GM12878 (cell line): ENCODE data around the gene THAP9. TPM values are rescaled to one million over a fixed set of nuclear protein-coding genes. Genes with fewer than 3 reads are reported as not detected.

ENCODE experiments used
- ATAC-seq: fragments of 200-7000 bp; cut with Tn5 transposase; 3 replicates; pipeline ENCODE4 v1.9.1; 2020; ENCODE audit warnings: mild to moderate bottlenecking, moderate library complexity
- BruUV-seq: library from RNA; stranded (reverse); fragments of 400-500 nt; replicated peaks from 2 replicates; lab custom pipeline; 2021; lab: Mats Ljungman, UMichigan
- CTCF ChIA-PET: fragments of 300-600 bp; sonication (Branson Sonifier 250); formaldehyde crosslinking; extraction: SDS; loops from one replicate; lab custom pipeline; 2021; ENCODE audit warnings: inconsistent platforms; lab: Yijun Ruan, JAX
- POLR2A ChIA-PET: fragments of 350-600 bp; formaldehyde crosslinking; extraction: SDS; loops from one replicate; lab custom pipeline; 2021; ENCODE audit warnings: inconsistent platforms; lab: Charles Lee
- RAD21 ChIA-PET: fragments of 300-600 bp; sonication (Branson Sonifier 250); formaldehyde crosslinking; loops from one replicate; lab custom pipeline; 2023; ENCODE audit warnings: antibody characterized with exemption; ENCODE audit not compliant: unreplicated experiment; lab: Charles Lee
- SMC1A ChIA-PET: fragments of 300-600 bp; sonication (Branson Sonifier 250); formaldehyde crosslinking; loops from one replicate; lab custom pipeline; 2023; ENCODE audit not compliant: unreplicated experiment, uncharacterized antibody; lab: Charles Lee
- DNase-seq: peaks from one replicate; pipeline ENCODE4 v3.0.0-alpha.2; 2011; ENCODE audit warnings: low read depth, low spot score
- FAIRE-seq: peaks from 3 replicates; lab custom pipeline; 2011; peaks lifted over from hg19 to GRCh38; lab: Jason Lieb, UNC
- H2AFZ ChIP-seq: 2 replicates; pipeline ENCODE4 v1.6.0; 2011; ENCODE audit warnings: low read depth, low read length, control low read depth; ENCODE audit not compliant: control insufficient read depth
- H3K27ac ChIP-seq: 2 replicates; pipeline ENCODE4 v1.5.1; 2011; ENCODE audit warnings: control low read depth; ENCODE audit not compliant: control insufficient read depth, insufficient read depth
- H3K27me3 ChIP-seq, 2 experiments: replicated peaks in 1 of 2; 2 replicates each; pipeline versions ENCODE4 v1.6.0 to v1.6.1; 2011; ENCODE audit warnings: low read length in 1 of 2; ENCODE audit not compliant: control insufficient read depth in 2 of 2, insufficient read depth in 2 of 2
- H3K36me3 ChIP-seq, 2 experiments: 2 replicates each; pipeline ENCODE4 v1.5.1; 2011; ENCODE audit warnings: low read length in 1 of 2; ENCODE audit not compliant: control insufficient read depth in 2 of 2, insufficient read depth in 2 of 2
- H3K4me1 ChIP-seq: 2 replicates; pipeline ENCODE4 v1.6.1; 2011; ENCODE audit warnings: mild to moderate bottlenecking, low read length, moderate library complexity, mixed read lengths; ENCODE audit not compliant: control insufficient read depth, insufficient read depth
- H3K4me2 ChIP-seq: 2 replicates; pipeline ENCODE4 v1.6.0; 2011; ENCODE audit warnings: control low read depth; ENCODE audit not compliant: control insufficient read depth, insufficient read depth
- H3K4me3 ChIP-seq: fragments of 200-600 bp; sonication (generic); 2 replicates; pipeline ENCODE4 v1.5.1; 2016
- H3K79me2 ChIP-seq: 2 replicates; pipeline ENCODE4 v1.6.0; 2011; ENCODE audit warnings: low read length; ENCODE audit not compliant: control insufficient read depth, insufficient read depth
- H3K9ac ChIP-seq: 2 replicates; pipeline ENCODE4 v1.8.0; 2011; ENCODE audit warnings: low read length, control low read depth, mixed read lengths; ENCODE audit not compliant: control insufficient read depth, insufficient read depth
- H3K9me3 ChIP-seq: replicated peaks from 3 replicates; pipeline ENCODE4 v1.5.1; 2011; ENCODE audit warnings: mild to moderate bottlenecking, low read length; ENCODE audit not compliant: control insufficient read depth, insufficient read depth
- H4K20me1 ChIP-seq: 2 replicates; pipeline ENCODE4 v1.6.0; 2011; ENCODE audit not compliant: control insufficient read depth, insufficient read depth
- CHD1 ChIP-seq: IDR thresholded peaks from 2 replicates; pipeline ENCODE4 v1.6.1; 2012; ENCODE audit warnings: low read depth, low read length, improper control_type of control experiment
- DPF2 ChIP-seq: fragments of 450-650 bp; IDR thresholded peaks from 2 replicates; pipeline ENCODE4 v1.6.1; 2017; ENCODE audit warnings: mild to moderate bottlenecking
- HDGF ChIP-seq: fragments of 450-650 bp; IDR thresholded peaks from 2 replicates; pipeline ENCODE4 v1.6.1; 2016; ENCODE audit warnings: antibody characterized with exemption
- IKZF1 ChIP-seq: fragments of 450-650 bp; conservative IDR thresholded peaks from 2 replicates; pipeline ENCODE4 v1.6.1; 2017; ENCODE audit warnings: antibody characterized with exemption, mild to moderate bottlenecking
- MXI1 ChIP-seq: fragments of 150-350 bp; IDR thresholded peaks from 2 replicates; pipeline ENCODE4 v1.6.1; 2011; ENCODE audit warnings: low read depth, mild to moderate bottlenecking, inconsistent platforms, low read length, improper control_type of control experiment
- MYB ChIP-seq: fragments of 150-350 bp; IDR thresholded peaks from 2 replicates; pipeline ENCODE4 v1.6.1; 2014; ENCODE audit warnings: mild to moderate bottlenecking, low read depth, low read length, borderline replicate concordance
- MYC ChIP-seq: IDR thresholded peaks from 2 replicates; pipeline ENCODE4 v1.6.1; 2011; ENCODE audit warnings: mild to moderate bottlenecking, low read length, moderate library complexity, inconsistent platforms; ENCODE audit not compliant: insufficient read depth, insufficient replicate concordance, insufficient read length, severe bottlenecking
- RUNX3 ChIP-seq: IDR thresholded peaks from 2 replicates; pipeline ENCODE4 v1.6.1; 2012; ENCODE audit warnings: low read length, inconsistent platforms
- TARDBP ChIP-seq: IDR thresholded peaks from 2 replicates; pipeline ENCODE4 v1.6.1; 2016; ENCODE audit warnings: borderline replicate concordance
- USF1 ChIP-seq: IDR thresholded peaks from 2 replicates; pipeline ENCODE4 v1.6.1; 2011; ENCODE audit warnings: borderline replicate concordance, low read depth, mild to moderate bottlenecking, moderate library complexity, mixed read lengths, low read length; ENCODE audit not compliant: insufficient read depth; ENCODE audit errors: extremely low read length
- ZBTB11 ChIP-seq: fragments of 450-650 bp; formaldehyde crosslinking; IDR thresholded peaks from 2 replicates; pipeline ENCODE4 v1.5.0; 2022; ENCODE audit warnings: mild to moderate bottlenecking, missing genetic modification characterization
- ZNF24 ChIP-seq: fragments of 450-650 bp; IDR thresholded peaks from 2 replicates; pipeline ENCODE4 v1.6.1; 2017; ENCODE audit warnings: antibody characterized with exemption, mild to moderate bottlenecking
- ZNF622 ChIP-seq: fragments of 450-650 bp; IDR thresholded peaks from 2 replicates; pipeline ENCODE4 v1.6.1; 2017; ENCODE audit warnings: mild to moderate bottlenecking, inconsistent platforms
- ZNF687 ChIP-seq: fragments of 450-650 bp; IDR thresholded peaks from 2 replicates; pipeline ENCODE4 v1.6.1; 2017; ENCODE audit warnings: mild to moderate bottlenecking, moderate library complexity
- WGBS: methylation state at CpG from one replicate; pipeline ENCODE4 v1.1.6; 2016; ENCODE audit warnings: low lambda C conversion rate; ENCODE audit not compliant: insufficient replicate concordance, insufficient coverage; ENCODE audit errors: missing lambda C conversion rate; 5-methylcytosine and 5-hydroxymethylcytosine counted together
- in situ Hi-C: fragments of 300-500 bp; cut with MboI; formaldehyde crosslinking; loops from 9 replicates; pipeline ENCODE4 v1.14.3; 2018; ENCODE audit warnings: mixed read lengths
- intact Hi-C: fragments of 100-400 bp; cut with micrococcal nuclease; formaldehyde crosslinking; loops from one replicate; pipeline ENCODE4 v1.14.2; 2022; ENCODE audit not compliant: unreplicated experiment
- polyA plus RNA-seq, 11 experiments: library from polyadenylated mRNA; depleted of rRNA in 4 of 11; unstranded in 6 of 11; stranded (reverse) in 5 of 11; fragments of >200 nt; fragmentation: Nextera tagmentation in 4 of 11; fragmentation: Illumina TruSeq in 1 of 11; extraction: Ambion mirVana in 4 of 11; extraction: Trizol in 1 of 11; gene quantifications; 1 replicate in 1 of 11; 2 replicates in 10 of 11; pipeline versions ENCODE4 v1.2.1 to v1.2.3, GENCODE V29; 2011 to 2016; ENCODE audit warnings: inconsistent platforms in 2 of 11, missing spikeins in 2 of 11, low read depth in 1 of 11
- total RNA-seq, 4 experiments: library from RNA; depleted of rRNA in 3 of 4; stranded (reverse); fragments of >200 nt in 3 of 4; fragmentation: Illumina TruSeq in 1 of 4; extraction: Trizol in 1 of 4; gene quantifications; 2 replicates each; pipeline versions ENCODE4 v1.2.1 to v1.2.3, GENCODE V29; 2013 to 2021

Gene THAP9
- total and polyA plus RNA-seq, 10 of the 15 experiments (the other 5 are each of a cell fraction or from before 2014, with no cell fraction given): 2.1 to 4.9 (median 3.3) TPM

- in situ Hi-C loops: no loop called here
- H3K4me2 ChIP-seq: peak overlapping the region; percentile 50
- ChIA-PET POLR2A (interaction anchor here (1.0 to 1.3 kb wide), 2 partner anchors 42 to 62 kb away, joined by 3 to 5 read pairs; partner anchors contain the start of gene LIN54), RAD21 (interaction anchor here (0.9 to 1.4 kb wide), 6 partner anchors 21 to 312 kb away, joined by 3 to 6 read pairs (median 4); partner anchors contain the start of gene COPS4), SMC1A (interaction anchor here (0.9 to 3.3 kb wide), 14 partner anchors 9 to 73 kb away, joined by 3 to 11 read pairs (median 6); partner anchors contain the start of genes COPS4 and LIN54), CTCF (interaction anchor here (0.7 to 1.9 kb wide), 2 partner anchors 11 to 68 kb away, joined by 3 to 12 read pairs; partner anchors contain the start of gene THAP9)
- H4K20me1 ChIP-seq: no peaks in the 10 kb centered on the region
- intact Hi-C loops: no loop called here
- no peaks in the 10 kb centered on the region for H3K79me2 ChIP-seq
- FAIRE-seq (no peak), ATAC-seq (peak; percentile 86), DNase-seq (no peak)
- H3K4me3 ChIP-seq: peak overlapping the region; percentile 14; the same call in 1 of the 2 replicates
- no peaks in the 10 kb centered on the region for H3K9me3 ChIP-seq
- no TSS peak for BruUV-seq
- peaks cover 4 to 14% of the 10 kb centered on the region in 2 experiments for H3K36me3 ChIP-seq
- peak overlapping the region; percentile 42 for H3K27ac ChIP-seq
- no peak overlapping the region for H2AFZ ChIP-seq
- 22% methylated on average over 4 of the region's 4 CpGs for WGBS
- no peak overlapping the region for H3K9ac ChIP-seq
- H3K27me3 ChIP-seq: no peaks in the 10 kb centered on the region
- peaks cover 13% of the 10 kb centered on the region for H3K4me1 ChIP-seq
- TF ChIP-seq IKZF1 (peak; percentile 43; the same call in 1 of the 2 replicates), CHD1 (no peak), ZNF24 (no peak), MYC (no peak), MXI1 (no peak), USF1 (no peak), ZNF622 (no peak), ZNF687 (no peak), ZBTB11 (CRISPR knock-in tag) (no peak), HDGF (no peak), MYB (no peak), TARDBP (no peak), DPF2 (no peak), RUNX3 (no peak)
Observed at GRCh38 chr4:82968972-82969371, 68.4 kb downstream of the THAP9 start.
